GM23338 (cell line): ENCODE results near the gene HTR3B. TPM values are rescaled to one million over a fixed set of nuclear protein-coding genes. Genes with fewer than 3 reads are reported as not detected.
A peak's percentile ranks its signal among the peaks of the same experiment; 100 is the strongest.

Experiments
- ATAC-seq: fragments of 200-7000 bp; cut with Tn5 transposase; 3 replicates; pipeline ENCODE4 v1.9.1; 2020
- DNase-seq: peaks from one replicate; pipeline ENCODE4 v3.0.0-alpha.2; 2015; ENCODE audit warnings: low spot score
- H2AFZ ChIP-seq: fragments of 200-600 bp; sonication (generic); 2 replicates; pipeline ENCODE4 v1.8.0; 2016; ENCODE audit warnings: antibody characterized with exemption, mild to moderate bottlenecking, moderate library complexity
- H3F3A ChIP-seq: fragments of 200-600 bp; sonication (generic); replicated peaks from 2 replicates; pipeline ENCODE4 v1.8.0; 2017; ENCODE audit warnings: antibody characterized with exemption, mixed run types, low read depth
- H3K27ac ChIP-seq: fragments of 200-600 bp; sonication (generic); 2 replicates; pipeline ENCODE4 v1.6.1; 2016; ENCODE audit warnings: low read depth
- H3K27me3 ChIP-seq: fragments of 200-600 bp; sonication (generic); 2 replicates; pipeline ENCODE4 v1.8.0; 2016; ENCODE audit warnings: mild to moderate bottlenecking, mixed run types, moderate library complexity; ENCODE audit not compliant: insufficient read depth
- H3K36me3 ChIP-seq: fragments of 200-600 bp; sonication (generic); 2 replicates; pipeline ENCODE4 v1.8.0; 2016; ENCODE audit warnings: mild to moderate bottlenecking; ENCODE audit not compliant: insufficient read depth
- H3K4me1 ChIP-seq: fragments of 200-600 bp; sonication (generic); 2 replicates; pipeline ENCODE4 v1.8.0; 2016; ENCODE audit warnings: mild to moderate bottlenecking, moderate library complexity; ENCODE audit not compliant: insufficient read depth
- H3K4me2 ChIP-seq: fragments of 200-600 bp; sonication (generic); 2 replicates; pipeline ENCODE4 v1.7.1; 2017; ENCODE audit warnings: mixed run types
- H3K4me3 ChIP-seq: fragments of 200-600 bp; sonication (generic); 2 replicates; pipeline ENCODE4 v1.6.1; 2016; ENCODE audit warnings: mixed run types
- H3K79me2 ChIP-seq: fragments of 200-600 bp; sonication (generic); replicated peaks from 2 replicates; pipeline ENCODE4 v1.8.0; 2017; ENCODE audit warnings: mild to moderate bottlenecking; ENCODE audit not compliant: insufficient read depth
- H3K9me2 ChIP-seq: fragments of 200-600 bp; sonication (generic); 2 replicates; pipeline ENCODE4 v1.8.0; 2017; ENCODE audit not compliant: insufficient read depth
- H4K20me1 ChIP-seq: fragments of 200-600 bp; sonication (generic); replicated peaks from 2 replicates; pipeline ENCODE4 v1.8.0; 2017; ENCODE audit warnings: mild to moderate bottlenecking; ENCODE audit not compliant: insufficient read depth
- H3K27ac Mint-ChIP-seq: 2 replicates; pipeline ENCODE4 v1.8.0; 2020; ENCODE audit warnings: inconsistent platforms, mild to moderate bottlenecking, moderate library complexity, mixed read lengths
- H3K27me3 Mint-ChIP-seq: 3 replicates; pipeline ENCODE4 v1.8.0; 2022; ENCODE audit warnings: low read depth, mild to moderate bottlenecking, moderate library complexity, mixed read lengths, inconsistent platforms; ENCODE audit not compliant: insufficient read depth, poor library complexity
- H3K36me3 Mint-ChIP-seq: 3 replicates; pipeline ENCODE4 v1.8.0; 2021; ENCODE audit warnings: low read depth, mild to moderate bottlenecking, inconsistent platforms, moderate library complexity, mixed read lengths
- H3K4me1 Mint-ChIP-seq: 3 replicates; pipeline ENCODE4 v1.8.0; 2020; ENCODE audit warnings: mild to moderate bottlenecking, inconsistent platforms, mixed read lengths
- H3K4me3 Mint-ChIP-seq: 3 replicates; pipeline ENCODE4 v1.8.0; 2021; ENCODE audit warnings: moderate library complexity, mild to moderate bottlenecking, inconsistent platforms, mixed read lengths
- H3K9me3 Mint-ChIP-seq: 3 replicates; pipeline ENCODE4 v1.8.0; 2020; ENCODE audit warnings: moderate library complexity, mild to moderate bottlenecking, inconsistent platforms, mixed read lengths
- EZH2phosphoT487 ChIP-seq: fragments of 200-600 bp; sonication (generic); IDR thresholded peaks from one replicate; pipeline ENCODE4 v1.8.1; 2018; ENCODE audit warnings: antibody characterized with exemption; ENCODE audit not compliant: unreplicated experiment
- JUNB ChIP-seq: IDR thresholded peaks from one replicate; pipeline ENCODE4 v1.6.1; 2016; ENCODE audit warnings: antibody characterized with exemption; ENCODE audit not compliant: unreplicated experiment
- NANOG ChIP-seq: IDR thresholded peaks from 2 replicates; pipeline ENCODE4 v1.6.1; 2016; ENCODE audit warnings: antibody characterized with exemption, borderline replicate concordance
- STAT1 ChIP-seq: IDR thresholded peaks from one replicate; pipeline ENCODE4 v1.6.1; 2016; ENCODE audit warnings: antibody characterized with exemption; ENCODE audit not compliant: unreplicated experiment
- ZNF114 ChIP-seq: fragments of 250-450 bp; sonication (Bioruptor Pico); IDR thresholded peaks from 2 replicates; pipeline ENCODE4 v1.5.0; 2020; ENCODE audit warnings: mild to moderate bottlenecking, moderate library complexity
- ZNF331 ChIP-seq: fragments of 250-450 bp; sonication (Bioruptor Pico); IDR thresholded peaks from 2 replicates; pipeline ENCODE4 v1.5.0; 2020; ENCODE audit warnings: low read depth, mild to moderate bottlenecking, moderate library complexity
- polyA plus RNA-seq: library from polyadenylated mRNA; unstranded; fragments of >200 nt; fragmentation: Nextera tagmentation; extraction: Ambion mirVana; gene quantifications from 2 replicates; pipeline ENCODE4 v1.2.1, GENCODE V29; 2016
- total RNA-seq: library from RNA; depleted of rRNA; stranded (reverse); fragments of >200 nt; shearing (Covaris generic); gene quantifications from 2 replicates; pipeline ENCODE4 v1.2.3, GENCODE V29; 2014
- TF ChIP-seq, protein P1 (sequence below): fragments of 250-450 bp; sonication (Bioruptor Pico); IDR thresholded peaks from 2 replicates; pipeline ENCODE4 v1.5.0; 2020; ENCODE audit warnings: mild to moderate bottlenecking, moderate library complexity

HTR3B gene
- total and polyA plus RNA-seq, 2 experiments from 2014 or later = not detected

DNA sequence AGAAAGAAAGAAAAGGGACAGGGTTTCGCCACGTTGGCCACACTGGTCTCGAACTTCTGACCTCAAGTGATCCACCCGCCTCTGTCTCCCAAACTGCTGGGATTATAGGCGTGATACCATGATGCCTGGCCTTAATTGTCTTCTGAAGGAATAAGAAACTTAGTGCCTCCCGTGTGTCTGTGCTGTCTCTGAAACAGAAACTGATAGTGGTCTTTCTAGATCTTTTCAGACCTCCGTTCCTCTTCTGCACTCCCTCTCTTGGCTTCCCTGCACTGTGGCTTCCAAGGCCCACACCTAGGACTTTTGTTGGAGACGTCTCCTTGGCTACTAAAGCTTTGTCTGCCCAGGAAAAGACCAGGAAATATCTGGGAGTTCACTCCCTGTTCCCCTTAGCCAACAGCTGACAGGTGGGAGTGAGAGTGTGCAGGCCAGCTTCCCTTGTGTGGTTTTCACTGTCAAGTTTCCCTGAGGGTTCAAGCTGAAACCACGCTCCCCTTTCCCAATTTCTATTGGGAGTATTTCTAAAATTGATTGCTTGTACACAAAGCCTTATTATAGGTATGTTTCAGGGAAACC, 10.1 kb upstream of the HTR3B start (continued):
- TF ChIP-seq, protein P1, sequence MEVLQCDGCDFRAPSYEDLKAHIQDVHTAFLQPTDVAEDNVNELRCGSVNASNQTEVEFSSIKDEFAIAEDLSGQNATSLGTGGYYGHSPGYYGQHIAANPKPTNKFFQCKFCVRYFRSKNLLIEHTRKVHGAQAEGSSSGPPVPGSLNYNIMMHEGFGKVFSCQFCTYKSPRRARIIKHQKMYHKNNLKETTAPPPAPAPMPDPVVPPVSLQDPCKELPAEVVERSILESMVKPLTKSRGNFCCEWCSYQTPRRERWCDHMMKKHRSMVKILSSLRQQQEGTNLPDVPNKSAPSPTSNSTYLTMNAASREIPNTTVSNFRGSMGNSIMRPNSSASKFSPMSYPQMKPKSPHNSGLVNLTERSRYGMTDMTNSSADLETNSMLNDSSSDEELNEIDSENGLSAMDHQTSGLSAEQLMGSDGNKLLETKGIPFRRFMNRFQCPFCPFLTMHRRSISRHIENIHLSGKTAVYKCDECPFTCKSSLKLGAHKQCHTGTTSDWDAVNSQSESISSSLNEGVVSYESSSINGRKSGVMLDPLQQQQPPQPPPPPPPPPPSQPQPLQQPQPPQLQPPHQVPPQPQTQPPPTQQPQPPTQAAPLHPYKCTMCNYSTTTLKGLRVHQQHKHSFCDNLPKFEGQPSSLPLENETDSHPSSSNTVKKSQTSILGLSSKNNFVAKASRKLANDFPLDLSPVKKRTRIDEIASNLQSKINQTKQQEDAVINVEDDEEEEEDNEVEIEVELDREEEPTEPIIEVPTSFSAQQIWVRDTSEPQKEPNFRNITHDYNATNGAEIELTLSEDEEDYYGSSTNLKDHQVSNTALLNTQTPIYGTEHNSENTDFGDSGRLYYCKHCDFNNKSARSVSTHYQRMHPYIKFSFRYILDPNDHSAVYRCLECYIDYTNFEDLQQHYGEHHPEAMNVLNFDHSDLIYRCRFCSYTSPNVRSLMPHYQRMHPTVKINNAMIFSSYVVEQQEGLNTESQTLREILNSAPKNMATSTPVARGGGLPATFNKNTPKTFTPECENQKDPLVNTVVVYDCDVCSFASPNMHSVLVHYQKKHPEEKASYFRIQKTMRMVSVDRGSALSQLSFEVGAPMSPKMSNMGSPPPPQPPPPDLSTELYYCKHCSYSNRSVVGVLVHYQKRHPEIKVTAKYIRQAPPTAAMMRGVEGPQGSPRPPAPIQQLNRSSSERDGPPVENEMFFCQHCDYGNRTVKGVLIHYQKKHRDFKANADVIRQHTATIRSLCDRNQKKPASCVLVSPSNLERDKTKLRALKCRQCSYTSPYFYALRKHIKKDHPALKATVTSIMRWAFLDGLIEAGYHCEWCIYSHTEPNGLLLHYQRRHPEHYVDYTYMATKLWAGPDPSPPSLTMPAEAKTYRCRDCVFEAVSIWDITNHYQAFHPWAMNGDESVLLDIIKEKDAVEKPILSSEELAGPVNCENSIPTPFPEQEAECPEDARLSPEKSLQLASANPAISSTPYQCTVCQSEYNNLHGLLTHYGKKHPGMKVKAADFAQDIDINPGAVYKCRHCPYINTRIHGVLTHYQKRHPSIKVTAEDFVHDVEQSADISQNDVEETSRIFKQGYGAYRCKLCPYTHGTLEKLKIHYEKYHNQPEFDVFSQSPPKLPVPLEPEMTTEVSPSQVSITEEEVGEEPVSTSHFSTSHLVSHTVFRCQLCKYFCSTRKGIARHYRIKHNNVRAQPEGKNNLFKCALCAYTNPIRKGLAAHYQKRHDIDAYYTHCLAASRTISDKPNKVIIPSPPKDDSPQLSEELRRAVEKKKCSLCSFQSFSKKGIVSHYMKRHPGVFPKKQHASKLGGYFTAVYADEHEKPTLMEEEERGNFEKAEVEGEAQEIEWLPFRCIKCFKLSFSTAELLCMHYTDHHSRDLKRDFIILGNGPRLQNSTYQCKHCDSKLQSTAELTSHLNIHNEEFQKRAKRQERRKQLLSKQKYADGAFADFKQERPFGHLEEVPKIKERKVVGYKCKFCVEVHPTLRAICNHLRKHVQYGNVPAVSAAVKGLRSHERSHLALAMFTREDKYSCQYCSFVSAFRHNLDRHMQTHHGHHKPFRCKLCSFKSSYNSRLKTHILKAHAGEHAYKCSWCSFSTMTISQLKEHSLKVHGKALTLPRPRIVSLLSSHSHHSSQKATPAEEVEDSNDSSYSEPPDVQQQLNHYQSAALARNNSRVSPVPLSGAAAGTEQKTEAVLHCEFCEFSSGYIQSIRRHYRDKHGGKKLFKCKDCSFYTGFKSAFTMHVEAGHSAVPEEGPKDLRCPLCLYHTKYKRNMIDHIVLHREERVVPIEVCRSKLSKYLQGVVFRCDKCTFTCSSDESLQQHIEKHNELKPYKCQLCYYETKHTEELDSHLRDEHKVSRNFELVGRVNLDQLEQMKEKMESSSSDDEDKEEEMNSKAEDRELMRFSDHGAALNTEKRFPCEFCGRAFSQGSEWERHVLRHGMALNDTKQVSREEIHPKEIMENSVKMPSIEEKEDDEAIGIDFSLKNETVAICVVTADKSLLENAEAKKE (CRISPR knock-in tag) = no peak

DNA sequence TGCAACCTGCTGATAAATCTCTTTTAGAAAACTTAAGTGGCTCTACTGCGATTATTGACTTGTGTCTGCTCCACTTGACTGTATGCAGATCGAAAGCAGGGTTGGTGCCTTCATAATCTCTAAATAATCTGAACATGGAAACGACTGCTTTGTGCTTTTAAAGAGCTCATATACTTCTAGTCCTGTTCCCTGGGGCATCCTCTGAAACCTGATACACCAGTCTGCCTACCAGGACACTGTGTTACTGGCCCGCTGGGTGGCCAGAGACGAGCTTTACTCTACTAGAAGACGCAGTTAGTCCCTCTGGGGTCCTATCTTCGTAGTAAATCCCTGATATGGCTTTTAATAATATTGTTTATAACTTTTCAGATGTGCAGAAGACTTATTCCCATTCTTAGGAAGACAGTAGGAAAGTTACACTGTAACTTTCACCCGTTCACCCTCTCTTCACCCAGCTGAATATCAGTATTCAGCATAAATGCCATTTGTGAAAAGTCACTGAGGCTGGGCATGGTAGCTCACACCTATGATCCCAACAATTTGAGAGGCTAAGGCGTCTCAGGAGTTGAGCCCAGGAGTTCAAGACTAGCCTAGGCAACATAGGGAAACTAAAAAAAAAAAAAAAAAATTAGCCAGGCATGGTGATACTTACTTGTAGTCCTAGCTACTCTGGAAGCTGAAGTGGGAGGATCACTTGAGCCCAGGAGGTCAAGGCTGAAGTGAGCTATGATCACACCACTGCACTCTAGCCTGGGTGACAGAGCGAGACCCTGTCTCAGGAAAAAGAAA, 9.0 kb upstream of the HTR3B start:
- Histone ChIP-seq H2AFZ (peak overlapping the region; percentile 34; the same call in 1 of the 2 replicates), H3K27me3 (no peaks in the 10 kb centered on the region), H3F3A (no peaks in the 10 kb centered on the region), H3K36me3 (no peaks in the 10 kb centered on the region), H3K9me2 (no peaks in the 10 kb centered on the region), H4K20me1 (no peaks in the 10 kb centered on the region), H3K27ac (no peak overlapping the region), H3K4me1 (peaks cover 21% of the 10 kb centered on the region), H3K4me2 (peak overlapping the region; percentile 44), H3K79me2 (no peaks in the 10 kb centered on the region), H3K4me3 (no peak overlapping the region)
- ATAC-seq = peak; percentile 91
- DNase-seq = peak; percentile 58
- H3K27me3 Mint-ChIP-seq = peaks cover 3% of the 10 kb centered on the region
- H3K4me1 Mint-ChIP-seq = peaks cover 25% of the 10 kb centered on the region
- H3K4me3 Mint-ChIP-seq = no peak overlapping the region; the same call in 2 of the 3 replicates
- no peak overlapping the region for H3K27ac Mint-ChIP-seq
- H3K9me3 Mint-ChIP-seq = no peaks in the 10 kb centered on the region
- H3K36me3 Mint-ChIP-seq = no peaks in the 10 kb centered on the region
- TF ChIP-seq ZNF114 (CRISPR knock-in tag) = no peak
- TF ChIP-seq, protein P1 (CRISPR knock-in tag) = no peak
- no peak for TF ChIP-seq EZH2phosphoT487
- TF ChIP-seq NANOG = no peak
- TF ChIP-seq JUNB = no peak
- no peak for TF ChIP-seq STAT1
- no peak for TF ChIP-seq ZNF331 (CRISPR knock-in tag)
